ENCODE data around the gene GNAS.
"Not testable (repeated sequence)": the region's sequence is repeated elsewhere in the genome, so short reads cannot be mapped to it uniquely, and the experiment has no call there.

GNAS gene

DNA sequence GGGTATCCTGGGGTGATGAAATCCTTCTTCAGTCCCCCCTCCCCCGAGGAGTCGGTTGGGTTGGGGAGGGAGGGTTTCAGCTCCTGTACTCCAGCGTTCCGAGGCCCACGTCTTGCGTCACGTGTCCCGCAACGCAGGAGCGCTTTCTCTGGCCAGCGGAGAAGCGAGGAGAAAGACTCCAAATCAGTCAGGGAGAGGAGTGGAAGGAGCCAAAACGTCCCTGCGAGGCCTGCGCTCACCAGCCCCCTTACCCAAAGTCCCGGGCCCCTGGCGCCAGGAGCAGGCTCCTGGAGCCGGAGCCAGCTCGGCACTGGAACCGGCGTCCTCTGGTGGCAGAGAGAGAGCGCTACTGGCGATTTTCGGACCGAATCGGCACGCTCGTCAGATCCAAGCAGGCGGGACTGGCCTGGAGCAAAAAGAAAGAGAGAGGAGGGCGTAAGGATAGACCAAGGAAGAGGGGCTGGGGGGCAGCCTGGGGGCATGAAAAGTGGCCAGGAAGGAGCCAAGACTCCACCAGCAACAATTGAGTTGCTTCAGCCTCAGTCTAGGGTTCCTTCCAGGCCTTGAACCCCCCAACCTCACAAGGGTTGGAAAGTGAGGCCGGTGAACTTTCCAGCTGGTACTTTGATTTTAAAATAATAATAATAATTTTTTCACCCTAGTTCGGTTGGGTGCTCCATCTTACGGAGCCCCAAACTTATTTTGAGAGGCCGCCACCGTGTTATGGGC is at the start of gene GNAS:
Gene GNAS, plus strand, starts transcription at position 174 of the 729 bp plus-strand sequence.
- peak; percentile 31 for DNase-seq

DNA sequence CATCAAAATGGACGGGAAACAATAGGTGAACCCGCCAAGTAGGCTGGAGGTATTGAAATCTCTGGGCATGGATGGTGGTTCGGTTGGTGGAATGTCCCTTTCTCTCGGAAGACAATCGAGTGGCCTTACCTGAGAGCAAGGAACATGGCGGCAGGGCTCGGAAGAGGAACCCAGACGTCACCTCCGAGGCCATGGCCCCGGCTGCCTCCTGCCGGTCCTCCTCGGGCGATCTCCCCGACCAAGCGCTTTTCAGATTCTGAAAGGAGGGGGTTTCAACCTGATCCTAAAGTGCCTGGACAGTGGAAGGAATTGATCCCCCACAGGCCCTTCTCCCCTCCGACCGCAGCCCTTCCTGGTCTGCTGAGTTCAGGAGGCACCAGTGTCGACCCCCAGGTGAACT is 49.0 kb upstream of the GNAS start:
- no peak for DNase-seq

DNA sequence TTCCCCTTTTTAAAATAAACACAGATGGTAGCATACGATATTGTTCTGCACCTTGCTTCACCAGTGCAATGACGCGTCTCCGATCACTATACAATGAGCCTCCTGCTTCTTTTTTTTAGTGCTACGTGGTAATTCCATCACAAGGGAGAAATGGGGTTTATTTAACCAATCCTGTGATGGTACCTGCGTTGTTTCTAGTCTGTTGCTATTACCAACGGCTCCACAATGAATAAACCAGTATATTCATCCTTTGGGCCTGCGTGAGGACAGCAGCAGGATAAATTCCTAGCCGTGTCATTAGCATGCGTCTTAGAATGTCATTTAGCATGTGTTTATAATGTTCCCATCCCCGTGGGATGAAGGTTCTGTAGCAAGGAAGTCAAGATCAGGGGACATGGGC is 44.7 kb upstream of the GNAS start:
- DNase-seq: no peak

- DNase-seq: no peak
These were observed 44.1 kb upstream of the GNAS start for GRCh38 chr20:58808271-58809046.

- DNase-seq: no peak
These were observed 42.2 kb upstream of the GNAS start for GRCh38 chr20:58810116-58810878.

DNA sequence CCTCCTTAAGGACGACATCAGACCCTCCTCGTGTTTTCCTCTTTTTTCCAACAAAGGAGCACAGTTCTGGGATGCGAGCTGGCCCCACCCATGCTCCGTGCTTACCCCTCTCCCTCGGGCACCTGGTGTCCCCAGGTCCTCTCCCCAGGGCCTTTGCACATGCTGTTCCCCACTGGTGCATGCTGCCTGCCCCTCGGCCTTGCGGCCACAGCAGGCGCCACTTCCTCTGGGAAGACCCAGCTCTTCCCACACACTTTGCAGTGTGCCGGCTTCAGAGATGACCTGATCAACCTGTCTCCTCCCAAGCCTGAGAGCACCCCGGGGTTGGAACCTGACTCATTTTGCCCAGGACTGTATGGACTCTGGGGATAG is 41.7 kb upstream of the GNAS start:
- no peak for DNase-seq

DNA sequence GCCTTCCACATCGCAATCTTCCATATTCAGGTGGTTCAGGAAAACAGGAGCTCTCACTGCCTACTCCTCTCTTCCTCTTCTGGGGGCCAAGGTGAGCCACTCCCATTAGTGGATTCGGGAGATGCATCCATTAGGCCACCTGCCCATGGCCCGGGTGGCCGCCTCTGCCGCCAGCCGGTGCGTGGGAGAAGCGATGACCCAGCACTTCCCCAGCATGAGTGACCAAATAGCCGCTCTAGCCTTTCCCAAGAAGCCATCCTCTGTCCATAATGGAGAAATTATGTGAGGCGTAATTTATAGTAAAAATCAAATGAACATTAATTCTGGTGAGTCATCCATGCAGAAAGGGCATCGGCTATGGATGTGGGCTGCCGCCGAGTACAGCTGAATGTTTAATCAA is 41.2 kb upstream of the GNAS start:
- no peak for DNase-seq

DNA sequence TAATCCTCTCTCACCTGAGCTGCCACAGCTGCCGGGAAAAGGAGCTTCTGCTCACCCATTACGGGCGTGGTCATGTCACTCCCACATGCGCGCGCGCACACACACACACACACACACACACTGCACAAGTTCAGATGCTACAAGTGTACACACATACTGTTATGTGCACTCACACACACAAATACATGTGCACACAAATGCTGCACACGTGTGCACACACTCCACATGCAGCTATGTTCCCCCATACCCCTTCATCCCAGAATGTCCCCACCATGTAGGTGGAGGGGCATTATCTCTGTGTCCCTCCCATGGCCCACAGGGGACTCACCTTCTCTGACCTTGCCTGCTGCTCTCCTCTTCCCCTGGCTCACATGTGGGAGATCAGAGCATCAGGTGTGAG is 39.1 kb upstream of the GNAS start:
- DNase-seq: no peak

- DNase-seq: no peak
These were observed 37.1 kb upstream of the GNAS start for GRCh38 chr20:58815448-58815847.

- no peak for DNase-seq
These were observed 36.5 kb upstream of the GNAS start for GRCh38 chr20:58816051-58816450.

DNA sequence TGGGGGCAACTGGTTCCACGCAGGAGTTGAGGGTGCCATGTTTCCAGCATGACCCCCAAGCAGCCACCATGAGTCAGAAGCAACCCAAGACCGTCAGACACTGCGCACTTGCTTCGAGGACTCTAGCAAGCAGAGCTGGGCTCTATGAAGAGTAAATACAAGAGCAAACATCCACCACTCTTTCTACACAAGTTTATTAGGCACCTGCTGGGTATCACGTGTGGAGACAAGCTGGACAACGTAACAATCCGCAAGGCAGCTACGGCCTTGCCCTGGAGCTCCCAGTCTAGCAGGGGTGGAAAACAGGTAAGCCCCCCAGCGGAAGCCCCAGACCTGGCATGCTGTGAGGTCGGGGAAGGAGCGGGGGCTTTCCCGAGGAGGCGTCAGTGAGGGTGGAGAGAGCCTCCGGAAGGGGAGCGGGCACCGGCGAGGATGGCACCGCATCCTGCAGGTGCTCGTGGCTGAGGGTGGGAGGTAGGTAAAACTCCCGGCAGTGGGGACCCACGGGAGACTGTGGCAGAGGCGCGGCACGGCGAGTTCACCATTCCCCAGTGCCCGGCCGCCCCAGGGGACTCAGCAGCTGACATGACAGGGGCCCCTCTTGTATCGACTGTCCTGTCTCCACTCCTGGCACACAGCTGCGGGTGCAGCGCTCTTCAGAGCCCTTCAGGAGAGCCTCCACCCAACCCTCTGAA is 35.4 kb upstream of the GNAS start:
- DNase-seq: no peak

DNA sequence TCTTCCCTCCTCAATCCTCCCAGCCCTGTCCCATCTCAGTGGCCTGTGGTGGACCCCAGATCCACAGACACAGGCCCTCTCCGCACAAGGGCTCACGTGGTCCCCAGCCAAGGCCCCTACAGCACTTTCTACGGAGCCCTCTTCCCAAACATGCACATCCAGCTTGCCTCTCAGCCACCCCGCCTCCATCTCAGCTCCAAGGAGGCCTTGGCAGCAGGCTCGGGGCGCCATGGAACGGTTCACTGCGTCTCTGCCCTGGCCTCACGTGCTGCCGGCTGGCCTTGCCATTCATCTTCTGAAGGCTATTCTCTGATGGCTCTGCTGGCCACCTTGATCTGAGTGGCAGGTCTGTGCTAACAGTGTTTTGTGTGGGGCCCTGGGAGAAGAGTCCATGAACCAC is 34.8 kb upstream of the GNAS start:
- no peak for DNase-seq

DNA sequence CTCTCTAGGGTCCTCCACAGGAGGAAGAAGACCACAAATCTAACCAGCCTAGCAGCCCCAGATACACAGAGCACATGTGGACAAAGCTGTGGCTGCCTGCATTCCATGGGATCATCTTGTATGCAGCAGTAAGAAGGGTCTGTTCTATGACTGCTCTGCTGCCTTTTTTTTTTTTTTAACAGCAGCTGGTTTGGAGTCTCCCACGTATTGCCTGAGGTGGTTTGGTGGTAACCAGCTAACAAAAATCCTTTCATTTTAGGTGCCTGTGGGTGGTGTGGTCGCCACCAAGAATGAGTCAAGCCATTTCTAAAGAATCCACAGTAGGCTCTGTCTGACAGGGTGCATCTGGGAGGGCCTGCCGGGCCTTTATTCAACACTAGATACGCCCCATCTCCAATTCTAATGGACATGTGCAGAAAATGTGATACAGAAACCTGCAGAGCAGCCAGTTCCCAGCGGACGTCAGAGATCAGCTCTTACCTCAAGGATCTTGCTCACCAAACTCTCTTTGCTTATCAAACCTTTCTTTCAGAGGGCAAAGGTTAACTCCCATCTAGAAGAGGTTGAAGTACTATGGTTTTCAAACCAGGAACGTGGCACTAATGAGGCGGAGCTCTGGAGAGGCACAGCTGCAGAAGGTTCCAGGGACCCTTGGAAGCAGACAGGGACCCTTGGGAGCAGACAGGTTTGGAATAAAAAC is 33.8 kb upstream of the GNAS start:
- peak; percentile 95 for DNase-seq

- DNase-seq: no peak
These were observed 32.6 kb upstream of the GNAS start for GRCh38 chr20:58819921-58820320.

DNA sequence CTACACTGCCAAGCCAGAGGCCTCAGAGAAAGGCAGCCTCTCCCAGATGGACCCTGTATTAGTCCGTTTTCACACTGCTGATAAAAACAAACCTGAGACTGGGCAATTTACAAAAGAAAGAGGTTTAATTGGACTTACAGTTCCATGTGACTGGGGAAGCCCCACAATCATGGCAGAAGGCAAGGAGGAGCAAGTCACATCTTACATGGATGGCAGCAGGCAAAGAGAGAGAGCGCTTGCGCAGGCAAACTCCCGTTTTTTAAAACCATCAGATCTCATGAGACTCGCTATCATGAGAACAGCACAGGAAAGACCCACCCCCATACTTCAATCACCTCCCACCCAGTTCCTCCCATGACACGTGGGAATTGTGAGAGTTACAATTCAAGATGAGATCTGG is 32.0 kb upstream of the GNAS start:
- not testable (repeated sequence) for DNase-seq

DNA sequence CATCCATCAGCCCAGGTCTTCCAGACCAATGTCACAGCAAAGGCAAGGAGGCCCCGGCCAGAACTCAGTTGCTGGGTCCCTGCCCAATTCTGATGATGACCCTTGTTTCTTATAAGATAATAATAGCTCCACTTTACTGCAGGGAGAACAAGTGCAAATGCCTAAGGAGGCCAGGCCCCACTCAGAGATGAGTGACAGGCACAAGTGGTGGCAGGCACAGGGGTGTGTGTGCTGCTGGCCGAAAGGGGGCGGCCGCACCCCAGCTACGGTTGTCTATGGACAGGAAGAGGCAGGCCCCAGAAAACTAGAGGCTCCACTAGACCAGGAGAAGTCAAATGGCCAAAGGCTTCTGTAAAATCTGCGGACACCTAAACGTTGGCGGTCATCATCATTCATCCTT is 30.4 kb upstream of the GNAS start:
- DNase-seq: no peak

GRCh38 chr20:58822748-58823730 is 29.5 kb upstream of the GNAS start:
- DNase-seq: no peak

DNA sequence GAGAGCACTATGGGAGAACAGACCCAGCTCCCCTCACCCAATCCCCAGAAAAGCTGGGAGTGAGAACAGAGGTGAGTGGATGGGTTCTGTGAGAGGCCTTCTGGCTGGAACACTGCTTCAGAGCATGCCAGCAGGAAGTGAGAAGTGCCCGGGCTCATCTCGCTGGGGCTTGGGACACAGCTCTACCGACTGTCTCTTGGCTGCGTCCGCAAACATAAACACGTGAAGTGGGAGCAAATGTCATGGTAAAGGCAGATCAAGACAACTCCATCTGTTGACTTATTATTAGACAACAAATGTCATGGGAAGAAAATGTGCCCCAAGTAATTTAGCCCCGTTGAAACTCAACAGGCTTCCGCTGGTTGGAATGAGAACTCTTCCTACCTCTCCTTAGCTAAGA is 27.7 kb upstream of the GNAS start:
- DNase-seq: peak; percentile 12

GRCh38 chr20:58825450-58825849 is 27.1 kb upstream of the GNAS start:
- DNase-seq: no peak

GRCh38 chr20:58826271-58826670 is 26.2 kb upstream of the GNAS start:
- no peak for DNase-seq

DNA sequence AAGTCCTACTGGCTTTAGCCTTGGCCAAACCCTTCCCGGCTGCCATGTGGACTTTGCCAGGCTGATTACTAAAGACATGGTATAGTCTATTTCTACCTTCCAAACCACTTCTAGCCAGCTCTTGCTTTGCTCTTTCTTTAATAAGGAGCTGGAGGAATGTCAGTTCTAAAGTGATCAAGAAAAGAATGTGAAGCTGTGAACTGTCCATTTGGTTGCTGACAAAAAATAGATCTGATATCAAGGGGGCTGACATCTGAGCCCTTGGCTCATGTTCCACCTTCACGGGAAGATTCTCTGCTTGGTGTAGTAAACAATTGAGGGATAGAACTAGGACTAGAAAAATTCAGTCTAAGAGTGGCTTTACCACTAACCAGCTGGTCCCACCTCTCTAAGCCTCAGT is 24.4 kb upstream of the GNAS start:
- DNase-seq: no peak

Measured in DMS79 treated with DMSO at 0.1 percent for 48 hours (cell line).